Frontal cortex (tissue), 4 donors: ENCODE measurements around the gene NAPB. TPM values are rescaled to one million over a fixed set of nuclear protein-coding genes. Genes with fewer than 3 reads are reported as not detected.
"Not testable (repeated sequence)": the region's sequence is repeated elsewhere in the genome, so short reads cannot be mapped to it uniquely, and the experiment has no call there.

ENCODE experiments used
- DNase-seq, 2 donors: peaks; one replicate each; pipeline ENCODE4 v3.0.0; 2012; ENCODE audit warnings: low spot score in 2 of 2
- FAIRE-seq: peaks from 2 replicates; lab custom pipeline; 2012; peaks lifted over from hg19 to GRCh38; lab: Jason Lieb, UNC
- total RNA-seq: library from RNA; depleted of rRNA; stranded (reverse); fragments of >200 nt; gene quantifications from one replicate; pipeline ENCODE4 v1.2.3, GENCODE V29; 2014
- donor health status: control.
- donor health status: control.
- donor health status: control.

Gene NAPB
- 97.8 TPM for total RNA-seq

DNA sequence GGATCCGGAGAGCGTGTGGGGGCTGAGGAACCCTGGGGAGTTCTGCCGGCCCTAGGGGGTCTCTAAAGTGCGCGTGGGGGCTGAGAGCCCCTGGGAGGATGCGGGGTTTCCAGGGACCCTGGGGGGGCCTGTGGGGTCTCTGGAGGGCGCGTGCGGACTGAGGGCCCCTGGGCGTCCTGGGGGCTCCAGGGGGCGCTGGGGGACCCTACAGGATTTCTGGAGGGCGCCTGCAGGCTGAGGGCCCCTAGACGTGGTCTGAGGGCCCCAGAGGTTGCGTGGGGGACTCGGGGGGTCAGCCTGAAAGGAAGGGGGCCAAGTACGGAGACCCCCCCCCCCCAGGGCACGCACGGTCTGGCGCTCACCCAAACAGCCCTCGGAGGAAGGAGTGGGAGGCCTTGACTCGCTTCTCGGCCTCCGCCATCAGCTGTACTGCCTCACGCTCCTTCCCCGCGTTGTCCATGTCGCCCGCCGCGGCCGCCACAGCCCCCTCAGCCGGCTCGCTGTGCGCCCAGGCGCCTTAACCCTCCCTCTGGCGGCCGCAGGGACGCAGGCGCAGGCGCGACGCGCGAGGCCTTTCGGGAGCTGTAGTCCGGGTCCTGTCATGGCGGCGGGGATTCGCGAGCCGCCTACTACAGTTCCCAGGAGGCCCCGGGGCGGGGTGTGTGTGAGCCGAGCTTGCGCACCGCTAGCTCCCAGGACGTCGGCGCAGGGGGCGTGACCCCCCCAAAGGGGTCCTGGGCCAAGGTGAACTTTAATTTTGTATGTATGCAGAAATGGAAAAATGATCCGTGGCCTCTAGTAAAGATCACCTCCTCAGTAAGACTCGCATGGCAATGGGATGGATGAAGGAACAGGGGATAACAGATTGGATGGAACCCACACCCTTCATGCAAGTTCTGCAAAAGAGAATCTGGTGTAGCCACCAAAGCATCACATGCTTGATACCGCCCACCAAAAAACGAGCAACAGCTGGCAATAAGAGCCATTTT, at the start of gene NAPB:
Gene NAPB (minus strand): TSS at position 546 of the 989 bp plus-strand sequence. CDS start 86 bp downstream, at position 460.
- peak; percentile 95 to 98 for DNase-seq
- FAIRE-seq = no peak

GRCh38 chr20:23466961-23467360, 45.7 kb upstream of the NAPB start:
- DNase-seq, FAIRE-seq: not testable (repeated sequence)

GRCh38 chr20:23461180-23461579, 39.9 kb upstream of the NAPB start:
- FAIRE-seq = no peak

DNA sequence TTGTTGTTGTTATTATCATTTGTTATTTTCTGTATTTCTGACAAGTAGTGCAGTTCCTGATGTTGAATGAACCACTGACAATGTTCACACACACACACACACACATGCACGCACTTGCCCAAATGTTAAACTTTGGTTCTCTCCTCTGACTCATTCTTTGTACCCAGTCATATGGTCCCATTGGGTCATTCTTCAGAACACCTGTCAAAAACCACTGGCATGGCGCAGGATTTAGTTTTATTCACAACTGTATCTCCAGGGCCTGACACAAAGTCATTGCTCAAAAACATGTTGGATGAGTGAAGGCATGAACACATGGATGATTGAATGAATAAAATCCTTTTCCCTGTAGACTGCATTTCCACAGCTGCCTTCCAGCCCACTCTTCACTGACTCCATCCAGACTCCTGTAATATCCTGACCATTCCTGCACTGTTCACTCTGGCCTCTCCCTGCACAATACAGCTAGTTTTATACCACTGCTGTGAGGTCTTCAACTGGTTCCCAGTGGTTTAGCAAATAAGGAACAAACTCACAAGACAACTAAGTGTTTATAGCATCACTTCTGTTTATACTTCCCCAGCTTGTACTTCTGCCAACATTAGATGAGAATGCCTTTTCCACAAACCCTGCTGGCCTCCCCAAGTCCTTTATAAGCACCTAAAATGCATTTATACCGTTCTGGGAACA, 38.3 kb upstream of the NAPB start:
- DNase-seq = peak in 1 of 2 donors; percentile 14
- FAIRE-seq = no peak

More at GRCh38 chr20:23461180-23461579, 39.9 kb upstream of the NAPB start:
- DNase-seq = no peak

DNA sequence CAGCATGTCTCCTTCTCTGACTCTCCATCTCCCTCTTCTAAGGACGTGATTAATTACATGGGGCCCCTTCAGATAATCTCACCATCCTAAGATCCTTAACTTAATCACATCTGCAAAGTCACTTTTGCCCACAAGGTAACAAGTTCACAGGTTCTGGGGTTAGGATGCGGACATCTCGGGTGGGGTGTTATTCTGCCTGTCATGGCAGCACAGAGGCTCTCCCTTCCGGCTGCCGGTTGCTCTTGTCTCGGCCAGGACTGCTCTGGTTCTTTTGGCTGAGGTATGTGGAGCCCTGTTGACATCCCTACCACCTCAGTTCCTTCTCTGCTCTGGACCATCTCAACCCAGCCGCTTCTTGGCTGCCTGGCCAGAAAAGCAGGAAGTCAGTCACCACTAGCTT, 35.6 kb upstream of the NAPB start:
- no peak for DNase-seq
- no peak for FAIRE-seq

DNA sequence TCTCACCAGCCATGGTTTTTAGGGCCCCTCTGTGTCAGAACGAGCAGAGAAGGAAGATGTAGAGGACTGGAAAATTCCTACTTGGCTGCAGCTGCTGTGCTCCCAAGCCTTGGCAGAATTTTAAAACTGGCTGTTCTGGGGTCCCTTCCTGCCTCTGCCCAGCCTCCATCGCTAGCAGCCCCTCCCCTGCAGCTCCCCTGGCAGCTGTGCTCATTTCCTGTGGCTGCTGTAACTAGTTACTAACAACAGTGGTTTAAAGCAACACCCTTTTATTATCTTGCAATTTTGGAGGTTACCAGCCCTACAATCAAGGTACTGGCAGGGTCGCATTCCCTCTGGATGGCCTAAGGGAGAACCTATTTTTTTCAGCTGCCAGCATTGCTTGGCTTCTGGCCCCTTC, 35.1 kb upstream of the NAPB start:
- no peak for DNase-seq
- no peak for FAIRE-seq

GRCh38 chr20:23455639-23456038, 34.4 kb upstream of the NAPB start:
- FAIRE-seq (no peak), DNase-seq (no peak)

- FAIRE-seq (no peak), DNase-seq (no peak)
Observed at GRCh38 chr20:23454816-23455215, 33.5 kb upstream of the NAPB start.

GRCh38 chr20:23453549-23454543, 32.6 kb upstream of the NAPB start:
- FAIRE-seq (no peak), DNase-seq (no peak)

GRCh38 chr20:23452776-23453175, 31.5 kb upstream of the NAPB start, which contains the start of gene CST11:
Gene CST11, minus strand, starts transcription at chr20:23452876. Its CDS starts 65 bp downstream, at chr20:23452811.
- no peak for DNase-seq
- FAIRE-seq = no peak

DNA sequence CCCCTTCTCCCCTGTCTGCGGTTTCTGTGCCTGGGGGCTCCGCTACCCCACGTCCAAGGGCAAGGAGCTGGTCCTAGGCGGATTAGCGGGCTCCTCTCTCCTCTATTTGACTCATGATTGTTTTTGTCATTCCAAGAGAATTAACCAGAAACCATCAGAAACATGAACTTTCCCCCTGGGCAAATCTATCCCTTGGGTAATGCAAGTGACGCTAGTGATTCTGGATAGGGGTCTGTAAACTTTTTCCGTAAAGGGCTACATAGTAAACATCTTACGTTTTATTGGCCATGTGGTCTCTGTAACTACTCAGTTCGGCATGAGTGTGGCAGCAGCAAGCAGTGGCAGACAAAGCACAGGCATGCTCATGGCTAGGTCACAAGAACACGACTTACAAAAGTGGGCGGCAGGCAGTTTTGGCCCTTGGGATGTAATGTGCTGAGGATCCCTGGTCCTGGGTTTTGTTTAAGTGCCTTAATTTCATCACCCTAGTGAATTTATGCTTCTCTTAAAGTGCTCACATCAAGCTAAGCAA, 30.7 kb upstream of the NAPB start:
- FAIRE-seq (no peak), DNase-seq (no peak)

DNA sequence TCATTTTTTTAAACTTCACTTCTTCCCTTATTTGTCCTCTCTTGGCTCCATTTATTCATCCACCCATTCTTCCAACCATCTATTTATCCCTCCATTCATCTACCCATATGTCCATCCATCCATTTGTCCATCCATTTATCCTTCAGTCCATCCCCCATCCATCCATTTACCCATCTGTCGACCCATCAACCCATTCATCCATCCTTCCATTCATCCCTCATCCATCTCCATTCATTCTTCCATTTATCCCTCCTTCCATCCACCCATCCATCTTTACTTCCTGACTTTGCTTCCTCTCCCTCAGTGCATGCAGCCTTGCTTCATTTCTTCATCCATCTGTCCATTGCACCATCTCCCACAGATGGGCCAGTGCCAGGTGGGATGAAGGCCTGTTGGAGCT, 29.6 kb upstream of the NAPB start:
- FAIRE-seq (no peak), DNase-seq (no peak)

DNA sequence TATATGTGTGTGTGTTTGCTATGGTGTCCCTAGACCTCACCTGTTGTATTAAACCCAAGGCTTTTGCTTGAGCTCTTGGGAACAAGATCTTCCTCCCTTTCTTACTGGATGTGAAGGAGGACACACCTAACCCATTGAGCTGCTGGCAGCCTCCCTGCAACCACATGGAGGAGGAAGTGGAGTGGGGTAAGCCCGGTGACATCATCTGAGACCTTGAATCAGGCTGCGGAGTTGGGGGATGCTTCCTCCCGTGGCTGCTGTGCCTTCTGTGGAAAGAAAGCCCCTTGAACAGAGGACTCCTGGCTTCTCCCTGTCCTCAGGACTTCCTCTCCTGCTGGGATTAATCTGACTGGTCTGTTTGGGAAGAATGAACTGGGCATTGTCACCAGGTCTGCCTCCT, 28.1 kb upstream of the NAPB start:
- DNase-seq = no peak

DNA sequence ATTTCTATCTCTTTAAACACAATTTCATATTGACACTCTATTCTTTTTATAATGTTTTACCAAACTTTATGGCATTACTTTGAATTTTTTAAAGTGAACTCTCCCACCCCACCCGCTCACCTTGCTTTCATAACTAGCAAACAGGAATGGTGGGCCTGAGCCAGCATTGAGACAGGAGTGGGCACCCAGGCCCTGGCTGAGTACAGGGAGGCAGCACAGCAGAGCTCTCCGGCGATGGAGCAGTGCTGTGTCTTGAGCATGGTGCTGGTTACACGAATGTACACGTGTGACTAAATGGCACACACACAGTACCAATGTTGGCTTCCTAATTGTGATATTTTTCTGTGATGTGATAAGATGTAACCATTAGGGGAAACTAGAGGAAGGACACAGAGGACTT, 26.9 kb upstream of the NAPB start:
- no peak for FAIRE-seq
- no peak for DNase-seq

More for the DNA sequence above, 28.1 kb upstream of the NAPB start:
- no peak for FAIRE-seq

DNA sequence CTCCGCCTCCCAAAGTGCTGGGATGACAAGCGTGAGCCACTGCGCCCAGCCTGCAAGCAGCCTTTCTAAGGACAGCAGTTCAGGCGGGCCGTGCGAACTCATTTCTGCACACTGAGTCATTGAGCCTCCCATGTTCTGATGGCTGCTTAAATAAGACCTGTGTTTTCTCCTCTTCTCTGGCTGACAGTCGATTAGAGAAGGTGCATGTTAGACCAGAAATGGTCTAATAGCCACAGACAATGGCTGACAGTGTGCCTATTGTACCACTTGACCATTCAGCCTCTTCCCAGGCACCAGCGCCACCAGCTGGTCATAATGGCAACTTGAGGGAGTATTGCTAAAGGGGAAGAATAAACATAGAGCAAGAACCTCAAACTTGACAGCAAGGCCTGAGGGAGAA, 25.2 kb upstream of the NAPB start:
- FAIRE-seq (no peak), DNase-seq (peak; percentile 44 to 47)

- FAIRE-seq = no peak
- no peak for DNase-seq
Observed at GRCh38 chr20:23445596-23446217, 24.4 kb upstream of the NAPB start.

DNA sequence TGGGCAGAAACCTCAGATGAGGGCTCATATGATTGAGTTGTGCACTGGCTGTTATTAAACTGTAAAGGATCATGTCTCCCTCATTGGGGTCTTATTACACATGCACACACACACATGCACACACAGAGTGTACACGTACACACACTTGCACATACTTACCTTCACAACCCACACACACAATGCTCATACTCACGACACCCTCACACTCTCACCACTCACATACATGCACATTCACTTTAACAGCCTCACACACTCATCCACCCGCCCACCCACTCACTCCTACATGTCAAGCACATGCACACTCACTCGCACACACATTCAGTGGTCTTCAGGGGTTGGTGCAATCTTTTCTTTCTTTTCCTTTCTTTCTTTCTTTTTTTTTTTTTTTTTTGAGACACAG, 23.6 kb upstream of the NAPB start:
- FAIRE-seq (no peak), DNase-seq (no peak)

GRCh38 chr20:23442436-23442835, 21.1 kb upstream of the NAPB start:
- no peak for FAIRE-seq
- DNase-seq = no peak

- FAIRE-seq (no peak), DNase-seq (peak; percentile 40 to 80)
Observed at GRCh38 chr20:23441850-23442313, 20.6 kb upstream of the NAPB start.
